DMS53 treated with DMSO at 0.1 percent for 48 hours (cell line): Measurements from ENCODE around the gene TMEM174.
"Not testable (repeated sequence)": the region's sequence is repeated elsewhere in the genome, so short reads cannot be mapped to it uniquely, and the experiment has no call there.

ENCODE experiments used
- DNase-seq: peaks from one replicate; lab custom pipeline; 2025; ENCODE audit not compliant: unreplicated experiment; lab: John Stamatoyannopoulos, UW

The TMEM174 gene

GRCh38 chr5:73219336-73219735 is 46.3 kb downstream of the TMEM174 start:
- not testable (repeated sequence) for DNase-seq

GRCh38 chr5:73221161-73221560 is 48.2 kb downstream of the TMEM174 start:
- no peak for DNase-seq

- no peak for DNase-seq
Observed at GRCh38 chr5:73221726-73222125, 48.7 kb downstream of the TMEM174 start.

GRCh38 chr5:73222173-73222572 is 49.2 kb downstream of the TMEM174 start:
- no peak for DNase-seq
